HL-60/S4 (cell line): Measurements from ENCODE around the gene SYTL3.
"Not testable (repeated sequence)": the region's sequence is repeated elsewhere in the genome, so short reads cannot be mapped to it uniquely, and the experiment has no call there.

Experiments used
- in situ Hi-C: fragments of 300-500 bp; cut with MboI; formaldehyde crosslinking; loops from 2 replicates; pipeline ENCODE4 v1.14.3; 2022; ENCODE audit warnings: low sequenced_read_pairs

Gene SYTL3, protein sequence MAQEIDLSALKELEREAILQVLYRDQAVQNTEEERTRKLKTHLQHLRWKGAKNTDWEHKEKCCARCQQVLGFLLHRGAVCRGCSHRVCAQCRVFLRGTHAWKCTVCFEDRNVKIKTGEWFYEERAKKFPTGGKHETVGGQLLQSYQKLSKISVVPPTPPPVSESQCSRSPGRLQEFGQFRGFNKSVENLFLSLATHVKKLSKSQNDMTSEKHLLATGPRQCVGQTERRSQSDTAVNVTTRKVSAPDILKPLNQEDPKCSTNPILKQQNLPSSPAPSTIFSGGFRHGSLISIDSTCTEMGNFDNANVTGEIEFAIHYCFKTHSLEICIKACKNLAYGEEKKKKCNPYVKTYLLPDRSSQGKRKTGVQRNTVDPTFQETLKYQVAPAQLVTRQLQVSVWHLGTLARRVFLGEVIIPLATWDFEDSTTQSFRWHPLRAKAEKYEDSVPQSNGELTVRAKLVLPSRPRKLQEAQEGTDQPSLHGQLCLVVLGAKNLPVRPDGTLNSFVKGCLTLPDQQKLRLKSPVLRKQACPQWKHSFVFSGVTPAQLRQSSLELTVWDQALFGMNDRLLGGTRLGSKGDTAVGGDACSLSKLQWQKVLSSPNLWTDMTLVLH

DNA sequence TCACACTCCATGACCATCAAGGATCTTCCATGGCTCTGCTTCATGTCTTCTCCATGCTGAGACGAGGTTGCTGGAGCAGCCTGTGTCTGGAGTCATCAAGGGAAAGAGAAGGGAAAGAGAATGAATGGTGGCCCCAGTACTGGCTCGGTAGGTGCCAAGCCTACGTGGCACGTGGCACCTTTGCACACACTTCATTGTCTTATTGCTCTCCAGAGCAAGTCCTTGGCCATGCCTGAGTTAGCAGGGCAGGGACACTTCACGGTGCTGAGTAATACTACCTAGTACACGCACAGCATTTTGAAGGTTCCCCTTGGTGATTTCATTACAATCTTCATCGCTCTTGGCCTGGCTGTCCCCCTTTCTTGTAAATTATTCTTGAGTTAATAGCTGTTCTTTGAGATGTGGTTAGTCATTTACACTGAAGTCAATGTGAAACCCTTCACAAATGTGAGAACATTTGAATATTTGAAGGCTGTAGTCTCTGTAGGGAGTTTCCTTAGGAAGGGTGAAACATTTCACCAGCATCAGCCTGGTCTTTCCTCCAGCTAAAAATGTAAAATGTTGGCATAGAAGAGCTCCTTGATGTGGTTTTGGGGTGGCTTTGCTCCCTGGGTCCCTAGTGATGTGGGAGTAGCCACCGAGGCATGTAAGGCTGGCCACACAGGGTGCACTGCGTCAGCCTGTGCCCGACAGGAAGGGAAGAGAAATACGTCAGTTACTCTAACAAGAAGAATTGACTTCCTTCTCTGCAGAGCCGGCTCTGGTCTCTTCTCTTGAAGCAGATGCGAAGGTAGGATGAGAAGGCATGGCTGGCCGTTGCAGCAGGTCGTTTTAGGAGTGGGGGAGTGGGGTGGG, at the start of gene SYTL3:
TSS of gene SYTL3 (plus strand) at position 766 of the 855 bp plus-strand sequence. CDS start 13,215 bp downstream, outside the sequence.
- in situ Hi-C loops = no loop called here

DNA sequence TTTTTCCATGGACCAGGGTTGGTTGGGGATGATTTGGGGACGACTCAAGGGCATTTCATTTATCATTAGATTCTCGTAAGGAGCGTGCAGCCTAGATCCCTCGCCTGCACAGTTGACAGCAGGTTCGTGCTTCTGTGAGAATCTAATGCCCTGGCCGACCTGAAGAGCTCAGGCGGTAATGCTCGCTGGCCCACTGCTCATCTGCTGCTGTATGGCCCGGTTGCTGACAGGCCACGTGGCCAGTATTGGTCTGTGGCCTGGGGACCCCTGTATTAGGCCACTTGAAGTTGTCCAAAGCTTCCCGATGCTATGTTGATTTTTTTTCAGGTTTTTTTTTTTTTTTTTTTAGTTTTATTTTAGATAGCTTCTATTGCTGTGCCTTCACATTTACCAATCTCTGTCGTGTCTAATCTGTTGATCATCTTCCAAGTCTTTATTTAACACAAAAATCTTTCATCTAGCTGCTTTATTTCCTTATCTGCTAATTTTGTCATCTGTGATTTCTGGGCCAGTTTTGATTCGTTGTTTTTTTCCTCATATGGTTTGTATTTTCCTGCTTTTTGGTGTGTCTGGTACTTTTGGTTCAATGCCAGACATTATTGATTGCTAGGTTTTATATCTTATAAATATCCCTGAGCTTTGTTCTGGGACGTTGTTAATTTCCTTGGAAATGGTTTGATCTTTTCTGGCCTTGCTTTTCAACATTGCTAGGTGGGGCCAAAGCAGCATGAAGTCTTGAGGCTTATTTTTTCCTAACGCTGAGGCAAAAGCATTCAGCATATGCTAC, 46.4 kb upstream of the SYTL3 start:
- in situ Hi-C loops = no loop called here

DNA sequence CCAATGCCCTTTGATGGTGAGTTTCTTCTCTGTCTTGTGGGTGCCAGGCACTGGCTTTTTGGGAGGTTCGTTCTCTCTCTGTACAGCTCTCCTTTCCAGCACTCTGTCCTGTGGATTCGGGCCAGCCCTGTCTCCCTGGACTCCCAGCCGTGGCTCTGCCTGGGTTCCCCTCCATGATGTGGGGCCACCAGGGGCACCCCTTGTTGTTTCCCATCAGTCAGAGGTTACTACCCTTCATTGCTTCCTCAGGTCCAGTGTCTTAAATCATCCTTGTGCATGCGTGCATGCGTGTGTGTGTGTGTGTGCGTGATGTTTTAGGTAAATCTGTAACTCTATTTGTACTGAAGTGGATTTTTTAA, 45.8 kb upstream of the SYTL3 start:
- in situ Hi-C loops = no loop called here

DNA sequence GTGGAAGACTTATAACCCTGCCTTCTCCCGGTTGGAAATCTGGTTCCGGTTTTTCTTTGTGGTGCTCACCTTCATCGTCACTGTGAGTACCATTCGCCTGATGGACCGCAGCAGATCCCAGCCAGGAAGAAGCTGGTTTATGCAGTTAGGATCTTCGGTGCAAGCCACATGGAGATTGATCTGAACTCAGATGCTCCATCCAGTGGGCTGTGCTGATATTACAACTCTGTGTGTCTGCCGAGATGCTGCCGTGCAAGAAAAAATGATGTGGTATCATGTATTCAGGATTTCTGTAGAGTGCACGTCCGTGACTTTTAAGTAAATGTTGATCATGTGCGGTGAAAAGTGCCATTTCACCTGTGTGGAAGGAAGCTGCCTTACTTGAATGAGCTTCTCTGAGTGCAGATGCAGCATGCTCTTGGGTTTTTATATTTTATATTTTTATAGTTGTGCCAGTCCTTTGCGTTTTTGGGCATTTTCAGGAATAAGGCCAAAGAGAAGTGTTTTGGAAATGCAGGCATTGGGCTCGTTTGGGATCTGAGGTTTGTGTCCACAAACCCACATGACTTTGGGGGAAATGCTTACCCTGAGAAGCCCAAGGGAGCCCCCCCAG, 44.5 kb upstream of the SYTL3 start:
- in situ Hi-C loops = no loop called here

DNA sequence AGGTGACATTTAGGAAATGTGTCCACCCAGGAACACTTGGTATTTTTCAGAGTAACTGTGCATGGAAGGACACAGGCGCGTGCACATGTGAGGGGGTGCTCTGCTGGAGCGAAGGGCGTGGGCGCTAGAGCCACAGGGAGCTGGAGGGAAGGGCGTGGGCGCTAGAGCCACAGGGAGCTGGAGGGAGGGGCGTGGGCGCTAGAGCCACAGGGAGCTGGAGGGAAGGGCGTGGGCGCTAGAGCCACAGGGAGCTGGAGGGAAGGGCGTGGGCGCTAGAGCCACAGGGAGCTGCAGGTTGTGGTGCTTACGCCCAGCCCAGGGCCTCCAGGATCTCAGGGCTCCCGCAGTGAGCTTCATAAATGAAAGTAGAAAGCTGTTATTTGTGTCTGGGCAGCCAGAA, 43.8 kb upstream of the SYTL3 start:
- in situ Hi-C loops = not testable (repeated sequence)

DNA sequence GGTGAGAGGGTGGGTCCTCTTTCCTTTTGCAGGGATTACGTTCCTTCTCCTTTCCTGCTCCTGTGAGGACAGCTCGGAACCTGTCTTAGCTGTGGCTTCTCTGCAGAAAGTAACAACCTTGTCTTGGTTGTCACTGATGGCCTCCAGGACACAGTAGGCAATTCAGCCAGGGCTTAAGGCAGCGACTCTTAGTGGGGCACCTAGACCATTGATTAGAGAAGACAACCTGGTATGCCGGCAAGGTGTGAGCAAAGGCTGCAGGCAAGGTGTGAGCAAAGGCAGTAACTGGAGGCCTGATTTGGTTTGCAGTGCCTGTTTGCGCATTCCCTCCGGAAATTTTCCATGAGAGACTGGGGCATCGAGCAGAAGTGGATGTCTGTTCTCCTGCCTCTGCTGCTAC, 42.9 kb upstream of the SYTL3 start:
- in situ Hi-C loops = no loop called here

DNA sequence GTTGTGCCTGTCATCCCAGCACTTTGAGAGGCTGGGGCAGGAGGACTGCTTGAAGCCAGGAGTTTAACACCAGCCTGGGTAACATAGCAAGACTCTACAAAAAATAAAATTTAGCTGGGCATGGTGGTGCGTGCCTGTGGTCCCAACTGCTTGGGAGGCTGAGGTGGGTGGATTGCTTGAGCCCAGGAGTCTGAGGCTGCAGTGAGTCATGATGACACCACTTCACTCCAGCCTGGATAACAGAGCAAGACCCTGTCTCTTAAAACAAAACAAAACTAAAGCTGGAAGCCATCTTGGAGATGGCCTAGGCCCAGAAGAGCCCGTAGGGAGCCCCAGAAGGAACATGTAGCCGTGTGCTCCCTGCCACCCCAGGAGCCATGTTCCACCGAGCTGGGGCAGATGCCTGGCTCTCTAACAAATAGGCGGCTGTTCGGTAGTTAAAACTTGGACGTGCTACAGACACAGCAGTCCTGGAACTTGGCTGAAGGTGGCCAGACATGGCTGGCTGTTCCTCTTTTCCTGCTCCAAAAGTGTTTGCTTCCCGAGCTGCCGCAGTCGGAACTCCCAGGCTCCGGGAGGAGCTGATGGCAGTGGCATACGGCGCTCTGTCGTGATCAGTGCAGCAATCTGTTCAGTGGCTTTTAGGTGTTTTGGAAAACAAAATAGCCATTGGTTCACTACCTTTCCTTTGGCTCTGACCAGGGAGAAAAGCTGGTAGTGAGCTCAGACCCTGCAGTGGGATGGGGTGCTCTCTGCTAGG, 42.3 kb upstream of the SYTL3 start:
- in situ Hi-C loops = no loop called here

DNA sequence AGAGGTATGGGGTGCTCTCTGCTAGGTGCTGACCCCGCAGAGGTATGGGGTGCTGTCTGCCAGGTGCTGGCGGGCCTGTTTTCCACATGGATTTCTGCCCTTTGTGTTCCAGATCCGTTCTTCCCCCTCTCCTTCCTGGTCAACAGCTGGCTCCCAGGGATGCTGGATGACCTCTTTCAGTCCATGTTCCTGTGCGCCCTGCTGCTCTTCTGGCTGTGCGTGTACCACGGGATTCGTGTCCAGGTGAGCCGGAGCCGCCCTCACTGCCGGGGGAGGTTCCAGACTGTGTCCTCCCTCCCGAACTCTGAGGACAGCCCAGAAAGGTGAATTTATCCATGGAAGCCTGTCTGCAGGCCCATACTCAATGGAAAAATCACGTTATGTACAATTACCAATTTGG, 41.6 kb upstream of the SYTL3 start:
- in situ Hi-C loops = no loop called here

DNA sequence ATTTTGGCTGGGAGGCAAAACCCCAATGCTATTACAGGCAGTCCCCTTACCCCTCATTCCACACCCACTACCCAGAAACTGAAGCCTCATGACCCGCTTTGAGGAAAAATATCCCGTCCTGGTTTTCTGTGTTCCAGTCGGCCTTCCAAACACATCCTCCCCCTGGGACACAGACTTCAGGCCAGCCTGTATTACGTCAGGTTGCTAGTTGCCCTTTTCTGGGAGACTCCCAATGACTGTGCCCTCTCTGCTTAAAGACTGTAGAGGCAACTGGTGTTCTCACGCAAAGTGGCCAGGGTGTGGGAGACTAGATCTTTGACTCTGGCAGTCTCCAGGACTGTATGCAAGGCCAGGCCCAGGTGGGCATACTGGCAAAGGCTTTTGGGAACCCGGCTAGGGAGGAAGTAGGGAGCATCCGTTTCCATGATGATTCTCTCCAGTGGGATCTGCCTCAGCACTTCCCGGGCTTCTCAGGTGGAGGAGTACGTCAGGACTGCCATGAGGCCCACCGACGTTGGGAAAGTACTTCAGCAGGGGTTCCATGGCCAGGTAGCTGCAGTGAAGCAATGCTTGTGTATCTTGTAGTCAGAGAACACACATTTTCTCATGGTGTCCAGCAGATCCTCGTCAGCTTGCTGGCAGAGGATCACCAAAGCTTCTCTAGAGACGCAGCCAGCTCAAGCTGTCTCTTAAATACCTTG, 40.2 kb upstream of the SYTL3 start:
- in situ Hi-C loops = no loop called here

DNA sequence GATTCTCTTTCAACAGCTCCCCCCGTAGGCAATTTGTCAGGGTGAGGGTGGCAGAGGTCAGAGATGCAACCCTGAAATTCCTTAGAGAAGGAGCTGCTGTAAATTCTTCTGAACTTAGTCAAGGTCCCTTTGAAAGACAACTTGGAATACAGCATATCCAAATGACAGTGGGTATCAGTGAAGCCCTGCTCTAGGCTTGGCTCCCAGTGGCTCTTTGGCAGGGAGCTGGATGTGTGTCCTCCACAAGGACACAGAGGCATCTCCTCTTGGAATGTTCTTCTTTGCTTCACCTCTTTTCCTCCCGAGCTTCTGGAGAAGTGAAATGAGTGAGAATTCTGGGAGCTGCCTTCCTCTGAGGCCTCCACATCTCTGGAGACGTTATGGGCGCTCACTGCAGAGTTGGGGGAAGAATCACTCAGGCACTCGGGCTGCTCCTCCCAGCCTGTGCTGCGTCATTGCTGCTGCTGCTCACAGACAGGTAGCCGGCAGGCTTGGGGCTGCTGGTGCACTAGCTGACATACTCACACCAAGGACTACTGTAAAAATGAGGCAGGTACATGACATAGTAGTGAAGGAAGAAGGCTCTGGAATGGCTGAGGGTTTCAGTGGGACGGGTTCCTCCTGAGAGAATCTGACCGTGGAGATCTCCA, 39.4 kb upstream of the SYTL3 start:
- in situ Hi-C loops = no loop called here

DNA sequence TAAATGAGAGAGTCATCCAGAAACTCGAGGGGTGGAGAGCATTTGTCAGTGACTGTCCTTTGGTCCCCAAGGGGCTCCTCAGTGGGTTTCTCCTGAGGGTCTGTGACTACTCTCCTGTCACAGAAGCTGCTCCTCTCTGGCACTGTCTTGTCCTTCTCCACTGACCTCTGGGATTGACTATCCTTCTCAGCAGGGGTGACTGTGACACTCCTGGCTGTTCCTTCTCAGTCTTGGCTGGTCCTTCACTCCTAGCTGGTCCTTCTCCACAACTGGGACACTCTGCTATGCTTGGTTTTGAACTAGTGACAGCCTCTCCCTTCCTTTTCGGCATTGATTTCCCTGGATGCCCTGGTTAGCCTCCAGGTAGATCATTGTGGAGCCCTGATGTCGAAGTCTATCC, 38.8 kb upstream of the SYTL3 start:
- in situ Hi-C loops = no loop called here

DNA sequence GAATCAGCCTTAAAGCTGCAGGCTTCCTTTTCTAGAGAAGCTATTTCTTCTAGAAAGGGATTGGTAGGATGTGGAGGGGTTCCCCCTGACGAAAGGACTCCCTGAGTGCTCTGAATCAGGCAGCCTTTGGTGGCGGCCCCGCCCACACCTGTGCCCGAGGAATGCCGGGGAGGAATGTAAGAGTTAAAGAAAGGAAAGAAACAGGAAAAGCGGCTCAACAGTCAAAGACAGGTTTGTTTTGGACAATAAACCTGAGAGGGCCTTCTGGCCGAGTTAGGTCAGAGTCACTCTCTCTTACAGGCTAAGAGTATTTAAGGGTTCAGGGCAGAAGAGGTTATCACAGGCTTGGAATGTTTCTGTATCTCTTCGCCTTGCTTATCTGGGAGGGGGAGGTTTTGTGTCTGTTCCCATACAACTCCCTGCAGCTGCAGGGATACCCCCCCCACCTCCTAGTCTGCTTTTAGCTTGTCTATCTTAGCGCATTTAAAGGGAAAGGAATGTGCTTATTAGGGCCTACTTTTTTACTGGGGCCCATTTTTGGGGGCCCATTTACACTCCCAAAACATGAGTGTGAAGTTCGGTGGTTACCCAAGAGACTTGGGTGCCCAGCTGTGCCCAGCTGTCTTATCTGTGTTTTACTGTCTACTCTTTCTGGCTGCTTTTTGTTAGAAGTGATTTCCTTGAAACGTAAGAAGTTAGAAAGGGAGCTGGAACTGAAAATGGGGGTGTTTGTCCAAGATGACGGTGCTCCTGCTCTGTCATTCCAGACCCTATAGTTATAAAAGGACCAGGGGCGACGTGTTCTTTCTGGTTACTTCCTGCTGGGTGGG, 38.1 kb upstream of the SYTL3 start:
- in situ Hi-C loops = no loop called here

DNA sequence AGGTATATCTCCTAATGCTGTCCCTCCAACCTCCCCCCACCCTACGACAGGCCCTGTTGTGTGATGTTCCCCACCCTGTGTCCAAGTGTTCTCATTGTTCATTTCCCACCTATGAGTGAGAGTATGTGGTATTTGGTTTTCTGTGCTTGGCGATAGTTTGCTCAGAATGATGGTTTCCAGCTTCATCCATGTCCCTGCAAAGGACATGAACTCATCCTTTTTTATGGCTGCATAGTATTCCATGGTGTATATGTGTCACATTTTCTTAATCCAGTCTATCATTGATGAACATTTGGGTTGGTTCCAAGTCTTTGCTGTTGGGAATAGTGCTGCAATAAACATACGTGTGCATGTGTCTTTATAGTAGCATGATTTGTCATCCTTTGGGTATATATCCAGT, 35.2 kb upstream of the SYTL3 start:
- in situ Hi-C loops = not testable (repeated sequence)

DNA sequence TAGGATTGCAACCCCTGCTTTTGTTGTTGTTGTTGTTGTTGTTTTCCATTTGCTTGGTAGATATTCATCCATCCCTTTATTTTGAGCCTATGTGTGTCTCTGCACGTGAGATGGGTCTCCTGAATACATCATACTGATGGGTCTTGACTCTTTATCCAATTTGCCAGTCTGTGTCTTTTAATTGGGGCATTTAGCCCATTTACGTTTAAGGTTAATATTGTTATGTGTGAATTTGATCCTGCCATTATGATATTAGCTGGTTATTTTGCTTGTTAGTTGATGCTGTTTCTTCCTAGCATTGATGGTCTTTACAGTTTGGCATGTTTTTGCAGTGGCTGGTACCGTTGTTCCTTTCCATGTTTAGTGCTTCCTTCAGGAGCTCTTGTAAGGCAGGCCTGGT, 31.6 kb upstream of the SYTL3 start:
- in situ Hi-C loops = not testable (repeated sequence)

DNA sequence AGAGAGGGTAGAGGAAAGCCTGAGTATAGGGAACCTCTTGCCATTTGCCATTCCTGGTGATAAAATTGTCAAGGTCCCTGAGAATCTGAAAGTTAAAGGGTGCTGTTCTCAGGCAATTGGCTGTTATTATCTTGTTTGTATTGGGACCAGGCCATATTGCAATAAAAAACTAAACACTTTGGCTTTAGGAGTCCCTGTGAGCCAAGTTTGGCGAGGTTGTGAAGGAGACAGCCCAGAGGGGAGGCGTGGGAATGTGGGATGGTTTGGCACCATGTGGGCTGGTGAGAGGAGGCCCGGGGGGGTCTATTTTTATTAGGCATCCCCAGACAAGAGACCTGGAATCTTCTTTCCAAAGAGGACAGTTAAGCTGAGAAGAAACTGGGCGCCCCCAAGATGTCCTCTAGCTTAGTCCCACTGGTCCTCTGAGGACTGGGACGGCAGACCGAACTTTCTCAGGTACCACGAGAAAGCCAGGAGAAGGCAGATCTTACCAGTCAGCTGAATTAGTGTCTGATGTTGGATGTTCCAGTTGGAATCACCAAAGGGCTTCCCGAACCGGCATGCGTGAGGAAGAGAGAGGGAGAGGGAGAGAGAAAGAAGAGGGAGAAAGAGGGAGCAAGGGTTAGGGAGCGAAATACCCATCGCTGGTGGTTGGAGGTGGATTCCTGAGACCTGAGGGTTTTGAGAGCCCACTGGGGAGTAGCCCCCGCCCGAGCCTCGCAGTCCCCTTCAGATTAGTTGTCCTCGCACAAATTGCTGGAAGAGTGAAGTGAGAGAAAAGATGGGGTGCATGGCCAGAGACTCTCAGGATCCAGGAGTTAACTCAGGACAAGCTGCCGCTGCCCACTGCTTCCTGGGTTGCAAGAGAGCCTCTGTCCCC, 29.7 kb upstream of the SYTL3 start:
- in situ Hi-C loops = no loop called here

DNA sequence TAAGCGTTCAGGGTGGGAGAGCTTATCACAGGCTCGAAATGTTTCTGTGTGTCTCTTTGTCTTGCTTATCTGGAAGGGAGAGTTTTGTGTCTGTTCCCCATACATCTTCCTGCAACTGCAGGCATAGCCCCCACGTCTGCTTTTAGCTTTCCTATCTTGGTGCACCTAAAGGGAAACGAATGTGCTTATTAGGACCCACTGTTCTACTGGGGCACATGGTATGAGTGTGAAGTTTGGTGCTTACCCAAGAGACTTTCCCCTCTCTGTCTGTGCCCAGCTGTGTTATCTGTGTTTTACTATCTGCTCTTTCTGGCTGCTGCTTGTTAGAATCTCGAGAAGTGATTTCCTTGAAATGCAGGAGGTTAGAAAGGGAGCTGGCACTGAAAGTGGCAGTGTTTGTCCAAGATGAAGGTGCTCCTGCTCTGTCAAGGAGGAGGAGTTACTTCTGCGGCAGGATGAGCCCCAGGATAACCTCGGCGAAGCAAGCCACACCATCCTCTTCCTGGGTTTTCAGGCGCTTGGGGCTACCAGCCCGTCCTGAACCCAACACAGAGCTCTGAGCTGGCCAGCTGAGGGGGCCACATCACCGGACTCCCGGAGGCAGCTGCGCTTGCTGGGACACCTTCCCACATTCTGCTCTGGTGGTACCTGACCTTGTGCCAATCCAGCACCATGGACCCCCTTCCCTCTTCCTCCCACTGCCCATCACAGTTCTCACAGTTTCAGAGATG, 28.7 kb upstream of the SYTL3 start:
- in situ Hi-C loops = no loop called here
